Spinal cord (tissue), 10 donors: ENCODE results near the gene EIF5AL1. TPM values are rescaled to one million over a fixed set of nuclear protein-coding genes. Genes with fewer than 3 reads are reported as not detected.
A peak's percentile ranks its signal among the peaks of the same experiment; 100 is the strongest.

Source experiments
- DNase-seq, 6 donors: peaks; one replicate each; pipeline versions ENCODE4 v3.0.0 to v3.0.0-alpha.2; 2013 to 2015; ENCODE audit warnings: low spot score in 6 of 6, low read depth in 4 of 6
- H3K27ac ChIP-seq: one replicate; pipeline ENCODE4 v1.5.1; 2013; ENCODE audit warnings: low read depth, low read length, control low read depth
- H3K27me3 ChIP-seq: one replicate; pipeline ENCODE4 v1.6.1; 2013; ENCODE audit warnings: low read length; ENCODE audit not compliant: control insufficient read depth, insufficient read depth
- H3K36me3 ChIP-seq: one replicate; pipeline ENCODE4 v1.6.1; 2013; ENCODE audit warnings: low read length; ENCODE audit not compliant: control insufficient read depth, insufficient read depth
- H3K4me1 ChIP-seq: one replicate; pipeline ENCODE4 v1.6.1; 2013; ENCODE audit warnings: low read length; ENCODE audit not compliant: control insufficient read depth, insufficient read depth
- H3K4me3 ChIP-seq: one replicate; pipeline ENCODE4 v1.5.1; 2013; ENCODE audit warnings: low read depth, low read length, control low read depth
- H3K9me3 ChIP-seq: one replicate; pipeline ENCODE4 v1.6.1; 2013; ENCODE audit warnings: low read length; ENCODE audit not compliant: control insufficient read depth, insufficient read depth
- WGBS: methylation state at CpG from one replicate; pipeline ENCODE4 v1.1.5; 2013; ENCODE audit warnings: missing lambda C conversion rate; ENCODE audit not compliant: insufficient coverage; 5-methylcytosine and 5-hydroxymethylcytosine counted together
- polyA plus RNA-seq, 2 donors: library from polyadenylated mRNA; unstranded; fragments of 120-200 nt; gene quantifications; one replicate each; pipeline ENCODE4 v1.2.1, GENCODE V29; 2013; ENCODE audit not compliant: insufficient read length in 2 of 2
- total RNA-seq, 2 donors: library from RNA; depleted of rRNA in 1 of 2; stranded (reverse); fragments of 120-200 nt in 1 of 2; fragments of >200 nt in 1 of 2; gene quantifications; one replicate each; pipeline versions ENCODE4 v1.2.3 to v1.2.4, GENCODE V29; 2013 to 2014
- donor health status: healthy.

Gene EIF5AL1
- total and polyA plus RNA-seq, 4 donors = 0.10 to 4.7 (median 1.2) TPM

- H3K4me1 ChIP-seq = peaks cover 6% of the 10 kb centered on the region
- DNase-seq = peak in 1 of 6 donors; percentile 59
- H3K4me3 ChIP-seq = no peak overlapping the region
- WGBS = 59% methylated on average over 2 of the region's 2 CpGs
- no peaks in the 10 kb centered on the region for H3K36me3 ChIP-seq
- no peaks in the 10 kb centered on the region for H3K27me3 ChIP-seq
- H3K9me3 ChIP-seq = no peaks in the 10 kb centered on the region
- no peak overlapping the region for H3K27ac ChIP-seq
Measured at GRCh38 chr10:79483948-79484347, 28.4 kb upstream of the EIF5AL1 start.

DNA sequence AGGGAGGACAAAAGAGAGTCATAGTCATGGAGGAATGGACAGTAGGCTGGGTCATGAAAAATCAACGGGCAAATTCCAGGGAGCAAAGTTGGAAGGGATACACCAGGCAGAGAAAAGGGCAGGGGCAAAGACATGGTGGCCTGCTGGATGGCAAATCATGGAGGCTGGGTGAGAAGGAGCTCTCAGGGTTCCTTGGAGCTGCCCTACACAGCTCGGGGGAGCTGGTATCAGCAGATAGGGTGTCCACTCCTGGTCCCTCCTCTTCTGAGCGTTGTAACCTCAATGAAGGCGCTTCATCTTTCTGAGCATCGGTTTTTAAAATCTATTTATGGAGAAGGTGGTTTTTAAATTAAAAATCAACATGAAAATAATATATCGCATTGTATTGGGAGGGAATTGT lies 27.9 kb upstream of the EIF5AL1 start:
- Histone ChIP-seq H3K4me3 (no peak overlapping the region), H3K27ac (no peak overlapping the region), H3K9me3 (no peaks in the 10 kb centered on the region), H3K27me3 (no peaks in the 10 kb centered on the region), H3K4me1 (peaks cover 6% of the 10 kb centered on the region), H3K36me3 (no peaks in the 10 kb centered on the region)
- 92% methylated on average over 2 of the region's 6 CpGs for WGBS
- DNase-seq = no peak

- WGBS = 46% methylated on average over 6 of the region's 10 CpGs
- peak in 2 of 6 donors; percentile 60 for DNase-seq
- no peak overlapping the region for H3K4me3 ChIP-seq
- H3K4me1 ChIP-seq = peaks cover 14% of the 10 kb centered on the region
- H3K36me3 ChIP-seq = no peaks in the 10 kb centered on the region
- no peaks in the 10 kb centered on the region for H3K9me3 ChIP-seq
- no peaks in the 10 kb centered on the region for H3K27me3 ChIP-seq
- H3K27ac ChIP-seq = no peak overlapping the region
Measured at GRCh38 chr10:79487296-79488194, 24.8 kb upstream of the EIF5AL1 start.

DNA sequence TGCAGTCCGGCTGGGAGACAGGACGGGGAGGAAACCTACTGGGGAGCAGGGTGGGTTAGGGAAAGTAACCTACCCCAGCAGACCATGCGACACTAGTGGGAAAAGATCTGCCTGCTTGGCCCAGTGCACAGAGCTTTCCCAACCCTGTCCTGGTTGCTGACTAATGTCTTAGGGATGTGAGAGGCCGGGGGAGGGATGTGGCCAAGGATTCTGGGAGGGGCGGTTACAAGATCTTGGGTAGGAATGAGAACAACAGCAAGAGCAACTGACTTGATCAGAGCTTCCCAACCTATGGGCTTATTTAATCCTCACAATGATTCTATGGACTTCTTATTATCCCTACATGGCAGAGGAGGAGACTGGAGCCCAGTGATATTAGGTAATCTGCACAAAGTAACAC lies 24.0 kb upstream of the EIF5AL1 start:
- H3K9me3 ChIP-seq = no peaks in the 10 kb centered on the region
- H3K4me3 ChIP-seq = no peak overlapping the region
- peaks cover 14% of the 10 kb centered on the region for H3K4me1 ChIP-seq
- no peaks in the 10 kb centered on the region for H3K27me3 ChIP-seq
- 93% methylated on average over 3 of the region's 5 CpGs for WGBS
- no peak for DNase-seq
- H3K36me3 ChIP-seq = no peaks in the 10 kb centered on the region
- H3K27ac ChIP-seq = no peak overlapping the region

GRCh38 chr10:79488870-79489269 lies 23.5 kb upstream of the EIF5AL1 start:
- Histone ChIP-seq H3K4me3 (no peak overlapping the region), H3K36me3 (no peaks in the 10 kb centered on the region), H3K4me1 (peaks cover 14% of the 10 kb centered on the region), H3K27me3 (no peaks in the 10 kb centered on the region), H3K27ac (no peak overlapping the region), H3K9me3 (no peaks in the 10 kb centered on the region)
- WGBS = 81% methylated on average over 2 of the region's 3 CpGs
- DNase-seq = no peak

GRCh38 chr10:79490400-79491142 lies 21.8 kb upstream of the EIF5AL1 start:
- Histone ChIP-seq H3K9me3 (no peaks in the 10 kb centered on the region), H3K36me3 (no peaks in the 10 kb centered on the region), H3K4me1 (peaks cover 14% of the 10 kb centered on the region), H3K4me3 (no peak overlapping the region), H3K27me3 (no peaks in the 10 kb centered on the region), H3K27ac (peak overlapping the region; percentile 50)
- 63% methylated on average over 9 of the region's 9 CpGs for WGBS
- DNase-seq = peak in 1 of 6 donors; percentile 66

DNA sequence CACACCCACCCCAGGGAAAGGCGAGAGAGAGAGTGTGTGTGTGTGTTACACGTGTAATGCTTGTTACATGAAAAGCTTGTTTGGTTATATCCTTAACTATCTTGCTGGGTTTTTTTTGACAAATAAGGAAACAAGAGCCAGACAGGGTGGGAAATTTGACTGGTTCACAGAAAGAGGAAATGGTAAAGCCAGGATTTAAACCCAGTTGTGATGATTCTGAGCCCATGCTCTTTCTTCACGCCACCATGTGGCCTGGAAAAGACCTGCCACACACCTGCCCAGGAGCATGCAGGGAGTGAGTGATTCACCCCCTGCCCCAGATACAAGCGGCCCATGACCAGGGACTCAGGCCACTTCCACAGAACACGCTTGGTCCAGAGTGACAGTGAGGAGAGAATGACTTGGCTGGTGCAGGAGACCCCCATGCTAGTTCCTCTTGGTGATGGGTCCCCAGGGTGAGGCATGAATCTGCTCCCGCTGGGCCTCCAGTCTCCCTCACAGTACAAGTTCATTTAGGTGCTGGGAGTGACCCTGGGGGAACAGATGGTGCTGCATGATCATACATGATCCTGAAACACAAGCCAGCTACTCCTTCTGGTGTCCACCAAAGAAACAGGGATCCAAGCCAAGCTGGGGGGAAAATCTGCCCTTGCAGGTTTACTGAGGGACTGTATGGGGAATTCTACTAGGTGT lies 21.0 kb upstream of the EIF5AL1 start:
- 90% methylated on average over 3 of the region's 6 CpGs for whole genome bisulfite sequencing
- no peak for DNase-seq
- Histone ChIP-seq H3K9me3 (no peaks in the 10 kb centered on the region), H3K27me3 (no peaks in the 10 kb centered on the region), H3K4me1 (peaks cover 14% of the 10 kb centered on the region), H3K27ac (peak overlapping the region; percentile 50), H3K4me3 (no peak overlapping the region), H3K36me3 (no peaks in the 10 kb centered on the region)

DNA sequence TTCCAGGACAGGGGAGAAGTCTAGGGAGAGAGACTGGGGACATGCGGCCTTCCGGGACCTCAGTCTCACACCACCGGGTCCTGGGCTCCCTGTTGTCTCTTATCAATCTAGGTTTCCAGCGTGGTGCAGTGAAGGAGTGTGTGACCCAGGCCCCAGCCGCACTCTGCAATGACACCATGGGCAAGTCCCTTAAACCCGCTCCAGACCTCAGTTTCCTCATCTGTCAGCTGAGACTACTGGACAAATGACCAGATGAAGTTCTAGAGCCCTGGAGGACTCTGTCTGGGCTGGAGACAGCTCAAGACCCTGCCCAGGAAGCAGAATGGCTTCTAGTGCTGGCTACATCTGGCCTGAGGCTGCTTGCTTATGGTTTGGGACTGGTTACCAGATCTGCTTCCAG lies 20.1 kb upstream of the EIF5AL1 start:
- no peak overlapping the region for H3K27ac ChIP-seq
- no peak for DNase-seq
- H3K9me3 ChIP-seq = no peaks in the 10 kb centered on the region
- peaks cover 14% of the 10 kb centered on the region for H3K4me1 ChIP-seq
- WGBS = 91% methylated on average over 5 of the region's 6 CpGs
- no peaks in the 10 kb centered on the region for H3K36me3 ChIP-seq
- H3K4me3 ChIP-seq = no peak overlapping the region
- no peaks in the 10 kb centered on the region for H3K27me3 ChIP-seq

GRCh38 chr10:79492839-79493238 lies 19.5 kb upstream of the EIF5AL1 start:
- no peaks in the 10 kb centered on the region for H3K9me3 ChIP-seq
- H3K4me3 ChIP-seq = no peak overlapping the region
- no peaks in the 10 kb centered on the region for H3K27me3 ChIP-seq
- DNase-seq = no peak
- 63% methylated on average over 3 of the region's 3 CpGs for WGBS
- H3K4me1 ChIP-seq = peaks cover 8% of the 10 kb centered on the region
- H3K36me3 ChIP-seq = no peaks in the 10 kb centered on the region
- H3K27ac ChIP-seq = no peak overlapping the region
